ENCODE data around the gene ASB2. TPM values are rescaled to one million over a fixed set of nuclear protein-coding genes. Genes with fewer than 3 reads are reported as not detected.

Gene ASB2
- polyA plus RNA-seq, 1 of the 3 experiments (the other 2 are of a cell fraction) = 0.15 TPM

- Histone ChIP-seq H3K79me2 (ENCODE audit: insufficient read depth) (no peaks in the 10 kb centered on the region), H3K27me3 (ENCODE audit: insufficient read depth) (no peaks in the 10 kb centered on the region), H3K9me2 (no peaks in the 10 kb centered on the region), H2AFZ (ENCODE audit: low read depth) (no peak overlapping the region), H3K36me3 (replicated peaks in 1 of 2; ENCODE audit: control insufficient read depth in 1 of 2, insufficient read depth in 2 of 2, low read length in 1 of 2) (no peaks in the 10 kb centered on the region), H4K20me1 (ENCODE audit: insufficient read depth) (no peaks in the 10 kb centered on the region), H3K4me2 (no peak overlapping the region), H3K9ac (no peak overlapping the region), H3K27ac (ENCODE audit: low read depth in 2 of 2, low read length in 1 of 2) (no peak overlapping the region), H3K4me3 (ENCODE audit: low read depth in 2 of 2, low read length in 1 of 2) (no peak overlapping the region), H3K4me1 (ENCODE audit: control insufficient read depth in 1 of 2, insufficient read depth in 2 of 2, low read depth in 1 of 2, low read length in 1 of 2) (peaks cover 0 to 5% of the 10 kb centered on the region in 2 experiments; a peak in 2 of 4 replicates), H3F3A (replicated peaks; ENCODE audit: insufficient read depth) (peaks cover 3% of the 10 kb centered on the region), H3K9me3 (no peaks in the 10 kb centered on the region)
- CTCF ChIA-PET = interaction anchor here (0.9 to 6.1 kb wide), 5 partner anchors 10 to 83 kb away, joined by 3 to 75 read pairs (median 3); no protein-coding TSS in a partner anchor
- no peak for DNase-seq
- 91% methylated on average over 18 of the region's 18 CpGs for WGBS (ENCODE audit: low lambda C conversion rate)
- no peak for TF ChIP-seq EZH2phosphoT487 (IDR thresholded peaks at IDR 0.05; ENCODE audit: borderline replicate concordance, low read depth)
- TF ChIP-seq RAD21 (IDR thresholded peaks at IDR 0.05; ENCODE audit: low read length) = no peak
- no peak for TF ChIP-seq ZBTB33 (IDR thresholded peaks at IDR 0.05; ENCODE audit: borderline replicate concordance, low read depth)
- TF ChIP-seq RXRA (IDR thresholded peaks at IDR 0.05; ENCODE audit: borderline replicate concordance, low read depth) = no peak
- TF ChIP-seq, protein P1, sequence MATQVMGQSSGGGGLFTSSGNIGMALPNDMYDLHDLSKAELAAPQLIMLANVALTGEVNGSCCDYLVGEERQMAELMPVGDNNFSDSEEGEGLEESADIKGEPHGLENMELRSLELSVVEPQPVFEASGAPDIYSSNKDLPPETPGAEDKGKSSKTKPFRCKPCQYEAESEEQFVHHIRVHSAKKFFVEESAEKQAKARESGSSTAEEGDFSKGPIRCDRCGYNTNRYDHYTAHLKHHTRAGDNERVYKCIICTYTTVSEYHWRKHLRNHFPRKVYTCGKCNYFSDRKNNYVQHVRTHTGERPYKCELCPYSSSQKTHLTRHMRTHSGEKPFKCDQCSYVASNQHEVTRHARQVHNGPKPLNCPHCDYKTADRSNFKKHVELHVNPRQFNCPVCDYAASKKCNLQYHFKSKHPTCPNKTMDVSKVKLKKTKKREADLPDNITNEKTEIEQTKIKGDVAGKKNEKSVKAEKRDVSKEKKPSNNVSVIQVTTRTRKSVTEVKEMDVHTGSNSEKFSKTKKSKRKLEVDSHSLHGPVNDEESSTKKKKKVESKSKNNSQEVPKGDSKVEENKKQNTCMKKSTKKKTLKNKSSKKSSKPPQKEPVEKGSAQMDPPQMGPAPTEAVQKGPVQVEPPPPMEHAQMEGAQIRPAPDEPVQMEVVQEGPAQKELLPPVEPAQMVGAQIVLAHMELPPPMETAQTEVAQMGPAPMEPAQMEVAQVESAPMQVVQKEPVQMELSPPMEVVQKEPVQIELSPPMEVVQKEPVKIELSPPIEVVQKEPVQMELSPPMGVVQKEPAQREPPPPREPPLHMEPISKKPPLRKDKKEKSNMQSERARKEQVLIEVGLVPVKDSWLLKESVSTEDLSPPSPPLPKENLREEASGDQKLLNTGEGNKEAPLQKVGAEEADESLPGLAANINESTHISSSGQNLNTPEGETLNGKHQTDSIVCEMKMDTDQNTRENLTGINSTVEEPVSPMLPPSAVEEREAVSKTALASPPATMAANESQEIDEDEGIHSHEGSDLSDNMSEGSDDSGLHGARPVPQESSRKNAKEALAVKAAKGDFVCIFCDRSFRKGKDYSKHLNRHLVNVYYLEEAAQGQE (IDR thresholded peaks at IDR 0.05; ENCODE audit: low read depth, low read length) = no peak
- no peak for TF ChIP-seq TCF12 (IDR thresholded peaks at IDR 0.05)
- TF ChIP-seq YY1 (IDR thresholded peaks at IDR 0.05; ENCODE audit: low read depth) = no peak
- TF ChIP-seq JUND (IDR thresholded peaks at IDR 0.05) = no peak
- no peak for TF ChIP-seq POLR2AphosphoS5 (IDR thresholded peaks at IDR 0.05; ENCODE audit: low read depth, low read length)
- TF ChIP-seq GABPA (IDR thresholded peaks at IDR 0.05; ENCODE audit: low read depth) = no peak
- TF ChIP-seq SMC3 (IDR thresholded peaks at IDR 0.05; ENCODE audit: low read depth, low read length) = no peak
- TF ChIP-seq RFX5 (IDR thresholded peaks at IDR 0.05; ENCODE audit: low read length) = no peak
- TF ChIP-seq, protein P2, sequence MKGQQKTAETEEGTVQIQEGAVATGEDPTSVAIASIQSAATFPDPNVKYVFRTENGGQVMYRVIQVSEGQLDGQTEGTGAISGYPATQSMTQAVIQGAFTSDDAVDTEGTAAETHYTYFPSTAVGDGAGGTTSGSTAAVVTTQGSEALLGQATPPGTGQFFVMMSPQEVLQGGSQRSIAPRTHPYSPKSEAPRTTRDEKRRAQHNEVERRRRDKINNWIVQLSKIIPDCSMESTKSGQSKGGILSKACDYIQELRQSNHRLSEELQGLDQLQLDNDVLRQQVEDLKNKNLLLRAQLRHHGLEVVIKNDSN (IDR thresholded peaks at IDR 0.05; ENCODE audit: borderline replicate concordance, low read depth) = no peak
- no peak for TF ChIP-seq GATA2 (CRISPR knock-in tag; IDR thresholded peaks at IDR 0.05)
- no peak for TF ChIP-seq TAF1 (IDR thresholded peaks at IDR 0.05; ENCODE audit: borderline replicate concordance, low read depth, low read length)
- no peak for TF ChIP-seq FOSL2 (IDR thresholded peaks at IDR 0.05; ENCODE audit: borderline replicate concordance, low read depth)
- POLR2A ChIA-PET = no interaction called here
Measured at GRCh38 chr14:93953739-93954515, 22.4 kb downstream of the ASB2 start.

All from SK-N-SH (cell line).